Ecto neural progenitor cell (in vitro differentiated cells): ENCODE data around the gene PPP4R1.

ENCODE experiments used
- DNase-seq: peaks from one replicate; pipeline ENCODE4 v3.0.0-alpha.2; 2018; ENCODE audit warnings: low spot score

PPP4R1 gene

GRCh38 chr18:9507565-9508088, 106.7 kb downstream of the PPP4R1 start:
- DNase-seq = no peak

- no peak for DNase-seq
Measured at GRCh38 chr18:9506046-9506792, 108.1 kb downstream of the PPP4R1 start.
